Measurements from ENCODE around the gene ACTN4.

ACTN4 gene

GRCh38 chr19:38662537-38663155 is 15.2 kb downstream of the ACTN4 start:
- DNase-seq = no peak

- DNase-seq = no peak
Measured at GRCh38 chr19:38663156-38663651, 15.8 kb downstream of the ACTN4 start.

DNA sequence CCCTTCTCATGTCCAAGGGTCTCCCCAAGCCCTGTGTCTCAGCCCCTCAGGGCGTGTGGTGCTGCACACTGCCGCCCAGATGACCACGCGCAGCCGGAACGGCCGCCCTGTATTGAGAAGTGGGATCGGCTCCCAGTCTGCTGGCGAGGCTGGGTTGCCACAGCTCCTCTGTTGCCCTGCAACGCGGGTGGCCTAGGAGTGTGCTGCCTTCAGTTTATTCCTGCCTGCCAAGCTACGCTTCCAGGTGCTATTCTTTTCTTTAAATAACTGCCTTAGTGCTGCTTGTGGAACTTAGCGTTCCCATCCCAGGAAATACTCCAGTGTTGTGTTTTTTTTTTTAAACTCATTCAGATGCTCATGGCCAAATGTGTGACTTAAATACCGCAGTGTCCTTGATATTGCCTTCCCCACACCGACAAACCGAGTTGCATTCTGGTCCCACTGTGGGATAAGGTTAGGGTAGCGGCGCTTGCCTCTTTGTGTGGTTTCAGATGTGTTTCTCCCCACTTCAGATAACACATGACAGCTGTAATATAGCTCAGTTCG is 16.6 kb downstream of the ACTN4 start:
- no peak for DNase-seq

DNA sequence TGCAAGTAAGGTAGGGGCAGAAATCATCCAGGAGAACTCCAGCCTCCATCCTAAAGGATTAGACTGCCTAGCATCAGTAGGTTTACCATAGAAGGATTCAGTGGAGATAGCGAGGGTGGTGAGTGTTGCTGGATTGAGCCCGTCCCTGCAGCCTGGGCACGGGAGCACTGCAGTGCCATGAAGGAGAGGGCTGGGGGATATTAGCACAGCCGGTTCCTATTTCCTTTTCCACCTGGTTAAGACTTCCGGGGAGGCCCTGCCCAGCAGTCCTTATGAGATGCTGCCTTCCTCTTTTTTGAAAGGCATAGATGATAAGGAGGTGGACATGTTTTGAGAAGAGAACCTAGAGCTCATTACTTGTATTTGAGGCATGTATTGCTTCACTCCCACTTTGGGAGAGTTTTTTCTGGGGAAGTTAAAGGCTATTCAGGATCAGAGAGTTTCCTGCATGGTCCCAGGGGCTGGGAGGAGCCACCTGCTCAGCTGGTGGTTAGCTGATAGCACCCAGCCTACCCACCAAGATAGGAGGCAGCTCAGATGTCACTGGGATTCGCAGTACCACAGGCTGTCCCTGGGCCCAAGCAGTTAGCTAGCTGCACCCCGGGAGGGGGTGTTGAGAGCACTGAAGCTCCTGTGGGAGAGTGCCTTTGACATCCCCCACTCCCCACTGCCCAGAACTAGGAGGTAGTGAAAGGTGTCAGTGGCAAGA is 17.2 kb downstream of the ACTN4 start:
- no peak for DNase-seq

DNA sequence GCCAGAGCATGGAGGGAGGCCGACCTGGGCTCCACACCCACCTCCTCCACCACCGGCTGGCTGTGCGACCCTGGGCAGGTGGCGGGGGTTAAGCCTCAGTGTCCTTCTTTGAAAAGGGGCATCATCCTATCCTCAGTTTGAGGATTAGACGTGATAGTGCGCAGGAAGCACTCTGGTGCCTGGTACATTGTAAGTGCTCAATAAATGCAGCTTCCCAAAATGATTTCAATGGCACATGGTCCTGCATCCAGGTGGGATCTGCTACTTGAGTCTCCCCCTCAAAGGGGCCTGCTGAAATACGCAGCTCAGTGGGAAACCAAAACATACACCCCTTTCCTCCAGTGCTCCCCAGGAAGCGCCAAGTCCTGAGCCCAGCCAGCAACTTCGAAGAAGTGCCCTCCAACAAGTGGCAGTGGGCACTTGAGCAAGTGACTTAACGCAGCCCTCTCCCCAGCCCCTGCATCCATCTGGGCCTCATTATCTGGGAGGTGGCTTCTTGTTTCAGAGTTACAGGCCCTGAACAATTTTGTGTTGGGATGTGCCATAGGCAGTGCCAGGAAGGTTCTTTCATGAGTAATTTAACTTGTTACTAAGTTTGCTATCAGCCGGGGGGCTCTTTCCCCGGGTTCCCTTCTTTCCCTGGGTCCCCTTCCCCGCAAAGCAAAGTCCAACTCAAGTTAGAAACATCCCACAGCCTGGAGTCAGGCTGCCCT is 17.9 kb downstream of the ACTN4 start:
- DNase-seq = no peak

DNA sequence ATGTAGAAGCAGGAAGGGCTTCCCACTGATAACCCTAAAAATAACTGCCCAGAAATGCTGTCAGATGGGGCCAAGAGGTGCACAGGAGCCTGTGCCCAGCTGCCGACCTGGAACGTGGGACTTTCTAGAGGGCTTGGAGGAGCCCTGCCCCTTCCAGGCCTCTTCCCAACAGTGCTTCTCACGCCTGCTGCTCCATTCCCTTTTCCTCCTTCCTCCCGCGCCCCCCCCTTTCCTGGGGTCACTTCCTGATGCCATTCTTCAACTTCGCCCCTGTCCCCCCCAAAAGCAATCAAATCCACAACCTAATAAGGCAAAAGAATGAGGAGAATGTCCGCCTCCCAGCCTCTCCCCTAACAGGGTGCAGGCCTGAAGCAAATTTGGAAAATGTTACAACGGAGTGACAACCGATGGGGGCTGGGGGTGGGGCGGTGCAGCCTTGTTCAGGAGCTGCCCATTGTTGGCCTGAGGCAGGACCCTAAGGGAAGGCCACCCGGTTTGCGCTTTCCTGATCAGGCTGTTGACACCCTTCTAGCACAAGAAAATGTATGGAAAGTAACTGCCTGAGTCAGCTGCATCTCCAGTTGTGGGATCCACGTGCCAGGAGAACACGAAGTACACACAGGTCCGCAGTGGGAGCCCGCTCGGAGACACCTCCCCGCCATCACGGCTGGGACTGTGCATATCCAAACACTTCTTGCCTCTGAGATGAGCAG is 18.7 kb downstream of the ACTN4 start:
- no peak for DNase-seq

DNA sequence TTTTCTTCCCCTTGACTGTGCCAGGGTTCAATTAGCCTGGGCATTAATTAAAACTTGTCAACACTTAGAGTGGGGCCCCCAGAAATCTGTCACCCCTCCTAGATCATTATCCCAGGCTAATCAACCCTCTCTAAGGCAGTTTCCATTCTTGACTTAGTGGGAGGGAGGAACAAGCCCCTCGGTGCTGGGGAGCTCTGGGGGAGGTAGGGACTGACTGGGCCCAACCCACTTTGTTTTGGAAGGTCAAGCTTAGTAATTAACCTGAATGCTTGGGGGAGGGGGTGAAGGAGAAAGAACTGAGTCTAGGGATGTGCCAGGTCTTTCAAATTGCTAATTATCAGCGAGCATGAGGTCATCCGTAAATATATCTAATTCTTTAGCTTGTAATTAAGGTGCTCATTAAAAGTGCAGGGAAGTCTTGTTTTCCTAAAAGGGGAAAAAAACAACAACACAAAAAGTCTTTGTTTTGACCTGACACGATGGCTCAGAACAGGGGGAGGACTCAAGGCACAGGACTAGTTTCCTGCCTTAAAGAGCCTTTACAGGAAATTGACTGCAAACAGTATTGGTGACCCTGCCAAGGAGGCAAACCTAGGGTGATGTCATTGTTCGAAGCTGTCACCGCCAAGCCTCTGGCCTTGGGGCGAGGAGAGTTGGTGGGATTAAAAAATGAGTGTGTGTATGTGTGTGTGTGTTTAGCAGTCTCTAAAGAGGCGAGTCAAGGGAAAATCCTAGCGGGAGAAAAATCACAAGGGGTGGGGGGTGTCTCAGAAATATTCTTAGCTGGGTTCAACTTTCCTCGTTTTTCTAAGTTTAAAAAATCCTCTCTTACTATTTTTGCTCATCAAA is 19.4 kb downstream of the ACTN4 start:
- no peak for DNase-seq

GRCh38 chr19:38667661-38668171 is 20.3 kb downstream of the ACTN4 start:
- no peak for DNase-seq

- DNase-seq = no peak
Measured at GRCh38 chr19:38669552-38669951, 22.1 kb downstream of the ACTN4 start.

DNA sequence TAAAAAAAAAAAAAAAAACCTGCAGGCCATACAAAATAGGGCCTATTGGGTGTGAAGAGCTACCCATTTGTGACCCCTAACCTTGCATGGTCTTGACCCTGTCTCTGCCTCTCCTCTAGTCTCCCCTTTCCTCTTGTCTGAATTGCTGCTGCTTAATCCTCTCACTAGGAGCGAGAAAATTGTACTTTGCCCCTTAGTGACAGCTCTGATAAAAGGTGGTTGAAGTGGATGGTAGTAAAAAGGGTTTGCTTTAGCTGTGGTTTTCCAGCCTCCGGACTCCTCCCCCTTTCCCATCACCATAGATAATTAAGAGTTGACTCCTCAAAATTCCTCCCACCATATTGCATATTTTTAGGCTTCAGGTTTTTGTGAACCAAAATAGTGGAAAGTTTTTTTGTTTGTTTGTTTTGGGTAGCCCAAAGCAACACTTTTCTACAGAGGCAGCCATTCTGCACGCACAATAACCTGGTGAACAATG is 23.5 kb downstream of the ACTN4 start:
- no peak for DNase-seq

GRCh38 chr19:38671654-38672053 is 24.2 kb downstream of the ACTN4 start:
- DNase-seq = no peak

GRCh38 chr19:38673030-38673429 is 25.6 kb downstream of the ACTN4 start:
- no peak for DNase-seq

GRCh38 chr19:38674388-38675171 is 27.1 kb downstream of the ACTN4 start:
- no peak for DNase-seq

GRCh38 chr19:38675611-38676010 is 28.2 kb downstream of the ACTN4 start:
- DNase-seq = no peak

DNA sequence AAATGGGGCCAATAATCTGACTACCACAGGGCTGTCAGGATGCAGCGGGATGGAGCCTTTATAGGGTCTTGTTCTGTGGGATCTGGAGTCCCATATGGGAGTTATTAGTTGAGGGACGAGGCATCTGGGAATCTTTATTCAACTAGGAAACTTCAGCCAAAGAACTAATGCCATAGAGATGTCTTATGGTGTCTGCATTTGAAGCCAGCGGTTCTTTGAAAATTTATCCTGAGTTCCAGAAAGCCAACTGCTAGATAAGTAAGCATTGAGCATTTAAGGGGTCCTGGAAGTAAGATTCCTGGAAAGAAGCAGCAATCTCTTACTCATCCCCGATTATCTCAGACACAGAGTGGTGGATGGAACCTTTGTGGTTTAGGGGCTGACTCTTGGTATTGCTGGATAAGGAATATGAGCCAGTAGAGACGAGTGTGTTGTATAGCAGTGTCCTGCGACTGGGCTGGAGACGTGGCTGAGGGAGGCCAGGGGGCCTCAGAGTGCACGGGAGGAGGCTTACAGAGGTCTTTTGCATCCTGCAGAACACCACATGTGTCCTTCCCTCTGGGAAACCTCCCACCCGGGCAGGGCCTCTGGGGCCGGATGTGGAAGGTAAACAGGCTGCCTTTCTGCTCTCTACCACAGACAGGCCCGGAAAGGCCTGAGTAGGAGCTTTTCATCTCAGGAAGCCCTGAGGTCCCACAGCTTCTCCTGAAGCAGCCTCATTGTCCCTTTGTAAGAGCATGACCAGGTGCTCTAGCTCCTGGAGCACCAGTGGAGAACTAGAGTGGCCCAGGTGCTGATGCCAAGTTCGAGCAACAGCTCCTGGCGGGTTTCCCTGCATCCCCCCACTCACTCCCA is 28.8 kb downstream of the ACTN4 start:
- no peak for DNase-seq

- no peak for DNase-seq
Measured at GRCh38 chr19:38676878-38677646, 29.6 kb downstream of the ACTN4 start.

DNA sequence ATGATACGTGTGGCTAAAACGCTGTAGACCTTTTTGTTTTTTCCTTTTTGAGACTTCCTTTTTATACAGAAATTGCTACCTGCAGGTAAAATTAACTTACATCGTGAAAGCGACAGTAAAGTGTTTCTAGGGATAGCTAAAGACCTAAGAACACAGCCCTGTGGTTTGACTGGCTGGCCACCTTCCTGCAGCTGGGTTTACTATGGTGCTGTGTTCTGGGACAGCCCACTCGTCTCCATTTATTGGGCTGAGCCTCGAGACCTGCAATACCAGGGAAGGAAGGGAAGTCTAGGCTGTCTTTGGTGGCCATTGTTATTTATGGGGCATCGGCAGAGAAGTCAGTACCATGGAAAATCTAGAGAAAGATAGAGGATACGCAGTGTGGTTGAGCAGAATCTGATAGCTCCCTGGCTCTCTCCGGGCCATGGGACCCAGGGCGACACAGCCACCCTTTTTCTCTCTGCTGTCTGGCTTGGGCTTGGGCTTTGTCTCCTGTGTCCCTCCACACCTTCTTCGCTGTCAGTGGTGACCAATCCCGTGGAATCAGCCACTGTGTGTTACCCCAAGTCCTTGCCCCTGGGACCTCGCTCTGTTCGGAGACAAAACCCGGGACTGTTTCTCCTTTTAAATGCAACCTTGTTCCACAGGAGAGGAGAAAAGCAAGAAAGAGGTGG is 30.9 kb downstream of the ACTN4 start:
- no peak for DNase-seq

GRCh38 chr19:38678891-38679494 is 31.5 kb downstream of the ACTN4 start:
- DNase-seq = no peak
